Astrocyte (in vitro differentiated cells and primary cell): ENCODE data around the gene ANKRD44. TPM values are rescaled to one million over a fixed set of nuclear protein-coding genes. Genes with fewer than 3 reads are reported as not detected.

Source experiments
- DNase-seq: peaks from one replicate; pipeline ENCODE4 v3.0.0-alpha.2; 2010; ENCODE audit warnings: low read depth
- FAIRE-seq: peaks from 2 replicates; lab custom pipeline; 2011; peaks lifted over from hg19 to GRCh38; lab: Jason Lieb, UNC
- H2AFZ ChIP-seq: 2 replicates; pipeline ENCODE4 v1.6.0; 2012; ENCODE audit warnings: low read depth, low read length, inconsistent platforms
- H3K27ac ChIP-seq: 2 replicates; pipeline ENCODE4 v1.5.1; 2011; ENCODE audit warnings: low read depth, low read length, inconsistent platforms
- H3K27me3 ChIP-seq: 2 replicates; pipeline ENCODE4 v1.6.0; 2011; ENCODE audit warnings: low read length, inconsistent platforms; ENCODE audit not compliant: insufficient read depth
- H3K36me3 ChIP-seq: 2 replicates; pipeline ENCODE4 v1.5.1; 2011; ENCODE audit warnings: low read length, inconsistent platforms; ENCODE audit not compliant: insufficient read depth
- H3K4me1 ChIP-seq: 2 replicates; pipeline ENCODE4 v1.5.1; 2011; ENCODE audit warnings: low read length, inconsistent platforms; ENCODE audit not compliant: insufficient read depth
- H3K4me2 ChIP-seq: 2 replicates; pipeline ENCODE4 v1.6.0; 2012; ENCODE audit warnings: low read length, inconsistent platforms
- H3K4me3 ChIP-seq: 2 replicates; pipeline ENCODE4 v1.5.1; 2011; ENCODE audit warnings: low read depth, mild to moderate bottlenecking, low read length, inconsistent platforms; ENCODE audit not compliant: insufficient read depth
- H3K79me2 ChIP-seq: 2 replicates; pipeline ENCODE4 v1.6.0; 2012; ENCODE audit warnings: mild to moderate bottlenecking, low read length, inconsistent platforms; ENCODE audit not compliant: insufficient read depth
- H3K9ac ChIP-seq: 2 replicates; pipeline ENCODE4 v1.6.0; 2012; ENCODE audit warnings: mild to moderate bottlenecking, low read length, inconsistent platforms
- H3K9me3 ChIP-seq: 2 replicates; pipeline ENCODE4 v1.5.1; 2012; ENCODE audit warnings: low read depth, mild to moderate bottlenecking, low read length, inconsistent platforms; ENCODE audit not compliant: insufficient read depth
- H4K20me1 ChIP-seq: 2 replicates; pipeline ENCODE4 v1.6.0; 2012; ENCODE audit warnings: low read length, inconsistent platforms; ENCODE audit not compliant: insufficient read depth
- H3K27ac Mint-ChIP-seq: one replicate; pipeline ENCODE4 v1.8.0; 2021; ENCODE audit warnings: mild to moderate bottlenecking, mixed read lengths; ENCODE audit not compliant: unreplicated experiment
- H3K27me3 Mint-ChIP-seq: one replicate; pipeline ENCODE4 v1.8.0; 2021; ENCODE audit warnings: low read depth, mixed read lengths; ENCODE audit not compliant: unreplicated experiment
- H3K36me3 Mint-ChIP-seq: one replicate; pipeline ENCODE4 v1.8.0; 2021; ENCODE audit warnings: low read depth, mixed read lengths; ENCODE audit not compliant: unreplicated experiment
- H3K4me1 Mint-ChIP-seq: one replicate; pipeline ENCODE4 v1.8.0; 2021; ENCODE audit warnings: low read depth, mixed read lengths; ENCODE audit not compliant: unreplicated experiment
- H3K4me3 Mint-ChIP-seq: one replicate; pipeline ENCODE4 v1.8.0; 2021; ENCODE audit warnings: mild to moderate bottlenecking, moderate library complexity, mixed read lengths; ENCODE audit not compliant: unreplicated experiment
- H3K9me3 Mint-ChIP-seq: one replicate; pipeline ENCODE4 v1.8.0; 2021; ENCODE audit warnings: mild to moderate bottlenecking, mixed read lengths; ENCODE audit not compliant: unreplicated experiment
- EZH2 ChIP-seq: IDR thresholded peaks from 2 replicates; pipeline ENCODE4 v1.6.1; 2012; ENCODE audit warnings: mild to moderate bottlenecking, low read length, inconsistent platforms; ENCODE audit not compliant: insufficient read depth
- total RNA-seq: library from RNA; stranded (reverse); gene quantifications from 2 replicates; pipeline ENCODE4 v1.2.1, GENCODE V29; 2021
- TF ChIP-seq, protein P1 (sequence below): IDR thresholded peaks from 2 replicates; pipeline ENCODE4 v1.5.1; 2011; ENCODE audit warnings: low read depth, mild to moderate bottlenecking, inconsistent platforms, low read length, moderate library complexity; ENCODE audit not compliant: insufficient read depth

The ANKRD44 gene
- total RNA-seq, 1 donor from 2014 or later, result 7.2 TPM

DNA sequence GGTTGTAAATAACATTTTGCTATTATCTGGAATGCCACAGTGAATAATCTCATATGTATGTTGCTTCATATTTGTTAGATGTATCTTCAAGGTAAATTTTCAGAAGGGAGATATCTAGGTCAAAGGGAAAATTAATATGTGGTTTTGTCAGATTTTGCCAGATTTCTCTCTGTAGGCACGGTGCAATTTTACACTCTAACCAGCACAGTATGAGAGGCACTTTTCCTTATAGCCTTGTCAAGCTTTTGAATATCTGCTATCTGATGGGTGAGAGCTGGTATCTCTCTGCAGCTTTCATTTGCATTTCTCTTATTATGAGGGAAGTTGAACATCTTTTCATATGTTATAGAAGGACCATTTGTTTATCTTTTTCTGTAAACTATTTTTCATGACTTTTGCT, 208.3 kb downstream of the ANKRD44 start:
- no peak overlapping the region for H3K4me3 Mint-ChIP-seq
- no peak for FAIRE-seq
- no peak overlapping the region for H3K27ac ChIP-seq

GRCh38 chr2:197101519-197101918, 209.1 kb downstream of the ANKRD44 start:
- no peak for FAIRE-seq
- Histone ChIP-seq H3K4me2 (no peak overlapping the region), H3K9ac (no peak overlapping the region), H3K27ac (no peak overlapping the region), H3K79me2 (no peaks in the 10 kb centered on the region), H3K27me3 (no peaks in the 10 kb centered on the region), H3K4me3 (no peak overlapping the region), H2AFZ (no peak overlapping the region), H3K4me1 (peaks cover 11% of the 10 kb centered on the region), H3K9me3 (no peaks in the 10 kb centered on the region), H3K36me3 (no peaks in the 10 kb centered on the region), H4K20me1 (no peaks in the 10 kb centered on the region)
- H3K9me3 Mint-ChIP-seq, result no peaks in the 10 kb centered on the region
- TF ChIP-seq, protein P1, sequence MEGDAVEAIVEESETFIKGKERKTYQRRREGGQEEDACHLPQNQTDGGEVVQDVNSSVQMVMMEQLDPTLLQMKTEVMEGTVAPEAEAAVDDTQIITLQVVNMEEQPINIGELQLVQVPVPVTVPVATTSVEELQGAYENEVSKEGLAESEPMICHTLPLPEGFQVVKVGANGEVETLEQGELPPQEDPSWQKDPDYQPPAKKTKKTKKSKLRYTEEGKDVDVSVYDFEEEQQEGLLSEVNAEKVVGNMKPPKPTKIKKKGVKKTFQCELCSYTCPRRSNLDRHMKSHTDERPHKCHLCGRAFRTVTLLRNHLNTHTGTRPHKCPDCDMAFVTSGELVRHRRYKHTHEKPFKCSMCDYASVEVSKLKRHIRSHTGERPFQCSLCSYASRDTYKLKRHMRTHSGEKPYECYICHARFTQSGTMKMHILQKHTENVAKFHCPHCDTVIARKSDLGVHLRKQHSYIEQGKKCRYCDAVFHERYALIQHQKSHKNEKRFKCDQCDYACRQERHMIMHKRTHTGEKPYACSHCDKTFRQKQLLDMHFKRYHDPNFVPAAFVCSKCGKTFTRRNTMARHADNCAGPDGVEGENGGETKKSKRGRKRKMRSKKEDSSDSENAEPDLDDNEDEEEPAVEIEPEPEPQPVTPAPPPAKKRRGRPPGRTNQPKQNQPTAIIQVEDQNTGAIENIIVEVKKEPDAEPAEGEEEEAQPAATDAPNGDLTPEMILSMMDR, result no peak
- TF ChIP-seq EZH2, result no peak
- H3K27ac Mint-ChIP-seq, result no peak overlapping the region
- no peak overlapping the region for H3K4me3 Mint-ChIP-seq
- no peaks in the 10 kb centered on the region for H3K27me3 Mint-ChIP-seq
- no peaks in the 10 kb centered on the region for H3K36me3 Mint-ChIP-seq
- peaks cover 10% of the 10 kb centered on the region for H3K4me1 Mint-ChIP-seq
- DNase-seq, result no peak

More for the DNA sequence above, 208.3 kb downstream of the ANKRD44 start:
- no peaks in the 10 kb centered on the region for H3K36me3 ChIP-seq
- no peaks in the 10 kb centered on the region for H3K36me3 Mint-ChIP-seq
- no peak for DNase-seq
- H3K79me2 ChIP-seq, result no peaks in the 10 kb centered on the region
- H3K4me3 ChIP-seq, result no peak overlapping the region
- no peak overlapping the region for H3K9ac ChIP-seq
- no peaks in the 10 kb centered on the region for H3K9me3 ChIP-seq
- TF ChIP-seq EZH2, result no peak
- TF ChIP-seq, protein P1, result no peak
- H3K4me1 Mint-ChIP-seq, result peaks cover 11% of the 10 kb centered on the region
- H3K27ac Mint-ChIP-seq, result no peak overlapping the region
- no peak overlapping the region for H2AFZ ChIP-seq
- no peaks in the 10 kb centered on the region for H3K9me3 Mint-ChIP-seq
- no peak overlapping the region for H3K4me2 ChIP-seq
- H3K27me3 ChIP-seq, result no peaks in the 10 kb centered on the region
- peaks cover 14% of the 10 kb centered on the region for H3K4me1 ChIP-seq
- no peaks in the 10 kb centered on the region for H3K27me3 Mint-ChIP-seq
- H4K20me1 ChIP-seq, result no peaks in the 10 kb centered on the region

GRCh38 chr2:197097578-197098366, 212.8 kb downstream of the ANKRD44 start:
- DNase-seq (peak; percentile 100), FAIRE-seq (peak; percentile 20)
- Histone ChIP-seq H2AFZ (no peak overlapping the region), H3K9me3 (no peaks in the 10 kb centered on the region), H3K4me3 (no peak overlapping the region), H3K4me2 (peak overlapping the region; percentile 50), H3K27me3 (no peaks in the 10 kb centered on the region), H3K79me2 (no peaks in the 10 kb centered on the region), H4K20me1 (no peaks in the 10 kb centered on the region), H3K4me1 (peaks cover 11% of the 10 kb centered on the region), H3K9ac (no peak overlapping the region), H3K27ac (peak overlapping the region; percentile 24), H3K36me3 (no peaks in the 10 kb centered on the region)
- H3K9me3 Mint-ChIP-seq, result no peaks in the 10 kb centered on the region
- H3K27ac Mint-ChIP-seq, result peak overlapping the region; percentile 34
- TF ChIP-seq, protein P1, result no peak
- no peak for TF ChIP-seq EZH2
- H3K4me3 Mint-ChIP-seq, result no peak overlapping the region
- H3K27me3 Mint-ChIP-seq, result no peaks in the 10 kb centered on the region
- no peaks in the 10 kb centered on the region for H3K36me3 Mint-ChIP-seq
- H3K4me1 Mint-ChIP-seq, result peaks cover 10% of the 10 kb centered on the region
